GM12892 (cell line): ENCODE results near the gene CFAP299.

Experiments
- POLR2A ChIP-seq: IDR thresholded peaks from 2 replicates; pipeline ENCODE4 v1.6.1; 2011; ENCODE audit warnings: low read depth, low read length, control low read depth
- POLR2AphosphoS5 ChIP-seq: IDR thresholded peaks from 2 replicates; pipeline ENCODE4 v1.6.1; 2011; ENCODE audit warnings: low read depth, low read length, control low read depth
- TAF1 ChIP-seq: IDR thresholded peaks from 2 replicates; pipeline ENCODE4 v1.6.1; 2011; ENCODE audit warnings: low read depth, mild to moderate bottlenecking, control low read depth, low read length, borderline replicate concordance

DNA sequence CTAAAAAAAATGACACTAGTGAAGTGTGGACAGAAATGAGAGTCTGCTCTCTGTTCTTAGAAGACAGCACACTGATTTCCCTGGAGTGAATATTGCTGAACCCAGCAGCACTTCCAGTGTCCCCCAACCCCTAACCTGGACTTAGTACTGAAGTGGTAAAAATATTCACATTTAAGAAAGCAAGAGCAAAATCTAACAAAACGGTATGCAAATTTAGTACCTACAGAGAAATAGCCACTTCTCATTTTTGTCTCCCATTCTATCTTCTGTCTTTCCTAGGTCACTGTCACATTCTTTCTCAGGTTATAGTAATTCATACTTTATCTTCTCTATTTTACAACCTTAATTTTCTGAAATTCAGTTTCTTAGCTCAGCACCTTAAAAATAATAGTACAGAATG lies 274.7 kb downstream of the CFAP299 start:
- TF ChIP-seq POLR2A (no peak), POLR2AphosphoS5 (no peak), TAF1 (no peak)
